Activated CD4-positive, alpha-beta T cell treated with anti-CD3 and anti-CD28 coated beads for 1 hour (primary cell): ENCODE measurements around the gene PKNOX2.
"Not testable (repeated sequence)": the region's sequence is repeated elsewhere in the genome, so short reads cannot be mapped to it uniquely, and the experiment has no call there.

ENCODE experiments used
- DNase-seq: peaks from one replicate; pipeline ENCODE4 v3.0.0-alpha.2; 2020

The PKNOX2 gene

GRCh38 chr11:125210066-125210465 is 45.5 kb downstream of the PKNOX2 start:
- no peak for DNase-seq

DNA sequence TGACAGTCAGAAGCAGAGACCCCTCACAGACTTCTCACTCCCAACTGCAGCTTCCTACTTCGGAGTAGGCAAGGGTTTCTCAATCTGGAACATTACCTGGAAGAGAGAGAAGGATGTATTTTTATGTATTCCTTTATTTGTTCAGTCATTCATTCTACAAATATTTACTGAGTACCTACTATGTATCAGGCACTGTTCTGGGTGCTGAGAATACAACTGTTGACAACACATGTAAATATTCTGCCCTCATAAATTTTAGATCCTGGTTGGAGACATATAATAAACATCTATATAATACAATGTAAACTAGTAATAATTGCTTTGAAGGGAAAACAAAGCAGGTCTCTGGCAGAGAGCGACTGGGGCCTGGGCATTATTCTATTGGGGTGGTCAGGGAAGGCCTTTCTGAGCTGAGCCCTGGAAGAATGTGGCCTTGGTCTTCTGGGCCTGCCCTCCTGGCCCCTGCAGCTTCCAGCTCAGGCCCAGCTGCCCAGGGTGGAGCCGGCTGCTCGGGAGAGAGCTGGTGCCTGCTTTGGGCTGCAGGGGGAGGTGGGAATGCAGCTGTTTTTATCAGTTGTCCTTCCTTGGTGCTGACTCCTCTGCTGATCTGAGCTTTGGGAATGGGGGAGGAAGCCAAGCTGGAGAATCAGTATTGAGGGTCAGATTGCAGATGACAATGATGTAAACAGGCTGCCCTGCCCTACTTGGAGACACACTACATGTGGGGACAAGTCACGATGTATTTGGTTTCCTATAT is 46.8 kb downstream of the PKNOX2 start:
- DNase-seq = no peak

DNA sequence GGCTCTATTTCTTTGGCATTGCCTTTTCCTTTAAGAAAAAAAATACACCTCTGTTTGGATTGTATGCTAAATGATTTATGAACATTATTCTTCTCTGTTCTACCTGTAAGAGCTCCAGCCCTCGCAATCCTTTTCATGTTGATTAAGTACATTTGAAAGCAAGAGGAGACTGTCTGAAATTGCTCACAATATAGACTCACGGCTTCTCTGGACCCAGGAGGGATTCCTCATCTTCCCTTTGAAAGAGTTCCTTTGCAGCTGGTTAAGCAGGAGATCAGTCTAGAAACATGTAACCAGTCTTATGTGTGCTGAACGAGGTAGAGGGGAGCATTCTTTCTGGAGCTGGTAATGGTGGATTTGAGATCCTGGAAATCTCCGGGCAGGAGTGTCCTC is 47.4 kb downstream of the PKNOX2 start:
- DNase-seq = no peak

DNA sequence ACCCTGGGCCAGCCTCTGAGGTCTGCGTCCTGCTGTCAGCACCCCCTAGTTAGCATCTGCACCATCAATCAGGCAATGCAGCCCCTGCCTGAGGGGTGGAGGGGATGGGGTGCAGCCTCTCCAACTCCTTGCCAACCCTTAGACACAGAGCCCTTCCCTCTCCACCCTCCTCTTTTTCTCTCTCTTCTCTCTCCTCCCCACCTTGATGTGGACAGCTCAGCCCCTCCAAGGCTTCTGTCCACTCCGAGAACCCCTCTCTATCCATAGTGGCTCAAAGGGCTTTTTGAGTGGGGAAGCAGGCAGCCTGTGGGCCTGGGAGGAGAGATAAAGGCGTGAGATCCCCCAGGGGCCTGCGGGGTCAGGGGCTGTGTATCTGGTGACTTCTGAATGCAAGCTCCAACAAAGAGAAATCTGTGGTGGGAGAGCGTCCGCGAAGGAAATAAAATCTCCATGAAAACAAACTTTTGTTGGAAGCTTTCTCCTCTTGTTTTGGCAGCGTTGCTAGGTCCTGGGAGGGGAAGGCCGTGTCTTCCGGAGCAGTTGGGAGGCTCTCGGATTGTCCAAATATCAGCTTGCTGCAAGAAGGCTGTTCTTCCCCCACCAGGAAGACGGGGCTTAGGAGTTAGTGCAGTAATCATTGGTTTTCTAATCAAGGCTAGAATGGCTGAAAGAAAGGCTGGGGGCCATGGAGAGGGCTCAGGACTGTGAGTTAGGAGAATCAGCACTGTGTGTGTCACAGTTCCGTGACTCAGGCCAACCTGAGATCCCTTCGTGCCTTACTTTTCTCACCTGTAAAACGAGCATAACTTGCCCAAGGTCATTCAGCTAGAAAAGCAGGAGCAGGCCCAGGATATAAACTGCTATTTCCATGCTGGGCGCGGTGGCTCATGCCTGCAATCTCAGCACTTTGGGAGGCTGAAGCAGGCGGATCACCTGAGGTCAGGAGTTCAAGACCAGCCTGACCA is 50.3 kb downstream of the PKNOX2 start:
- no peak for DNase-seq

GRCh38 chr11:125215976-125216375 is 51.4 kb downstream of the PKNOX2 start:
- DNase-seq = no peak

DNA sequence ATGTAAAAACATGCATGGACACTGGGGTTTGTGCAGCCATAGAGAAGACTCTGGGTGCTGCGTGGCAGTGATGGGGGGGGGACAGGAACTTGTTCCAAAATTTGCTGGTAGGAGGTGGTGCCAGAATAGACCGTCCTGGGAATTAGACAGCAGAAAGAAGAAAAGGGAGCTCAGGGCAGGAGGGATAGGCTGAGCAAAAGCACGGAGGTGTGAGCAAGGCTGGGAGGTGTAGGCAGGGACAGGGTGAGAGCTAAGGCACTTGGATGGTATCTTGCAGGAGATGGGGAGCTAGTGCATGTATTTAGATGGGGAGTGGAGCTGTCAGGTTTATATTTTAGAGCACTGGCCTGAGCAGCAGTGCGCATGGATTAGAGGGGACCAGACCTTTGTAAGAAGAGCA is 53.8 kb downstream of the PKNOX2 start:
- DNase-seq = no peak

DNA sequence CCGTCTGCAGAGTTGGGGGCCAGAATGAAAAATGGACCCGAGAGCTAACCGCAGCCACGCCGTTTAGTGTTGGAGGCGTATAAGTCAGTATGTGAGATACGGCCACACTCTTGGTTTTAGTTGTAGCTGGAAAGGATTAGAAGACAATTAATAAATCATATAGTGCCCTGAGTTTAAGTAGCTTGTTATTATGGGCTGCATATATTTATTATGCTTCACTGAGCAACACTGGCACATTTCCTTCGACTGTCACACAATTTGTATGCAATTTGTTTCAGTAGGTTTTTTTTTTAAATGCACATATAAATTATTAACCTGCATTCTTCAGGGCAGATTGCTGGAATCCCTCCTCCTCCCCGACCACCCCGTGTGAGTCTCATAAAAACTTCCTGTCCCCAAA is 56.9 kb downstream of the PKNOX2 start:
- no peak for DNase-seq

GRCh38 chr11:125222494-125222893 is 57.9 kb downstream of the PKNOX2 start:
- no peak for DNase-seq

- DNase-seq = not testable (repeated sequence)
Measured at GRCh38 chr11:125223161-125223560, 58.6 kb downstream of the PKNOX2 start.

- DNase-seq = no peak
Measured at GRCh38 chr11:125223901-125224361, 59.4 kb downstream of the PKNOX2 start.

- DNase-seq = no peak
Measured at GRCh38 chr11:125224391-125225021, 60.0 kb downstream of the PKNOX2 start.

GRCh38 chr11:125225401-125225800 is 60.9 kb downstream of the PKNOX2 start:
- DNase-seq = no peak

DNA sequence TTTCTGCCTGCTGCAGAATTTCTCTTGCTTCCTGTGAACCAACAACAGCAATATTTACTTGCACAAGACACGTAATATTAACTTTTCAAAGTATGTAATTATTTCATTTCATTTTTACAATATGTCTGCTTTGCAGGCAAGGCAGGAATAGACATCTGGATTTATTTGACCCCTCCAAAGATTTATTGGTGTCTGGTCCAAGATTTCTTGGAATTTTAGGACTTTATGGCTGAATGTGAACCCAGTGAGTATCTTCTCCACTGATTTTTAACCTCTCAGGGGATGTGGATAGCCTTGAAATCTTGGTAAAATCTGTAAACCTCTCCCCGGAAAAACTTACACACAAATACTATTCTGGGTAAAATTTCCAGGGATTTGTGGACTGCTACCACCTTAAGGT is 61.5 kb downstream of the PKNOX2 start:
- no peak for DNase-seq

DNA sequence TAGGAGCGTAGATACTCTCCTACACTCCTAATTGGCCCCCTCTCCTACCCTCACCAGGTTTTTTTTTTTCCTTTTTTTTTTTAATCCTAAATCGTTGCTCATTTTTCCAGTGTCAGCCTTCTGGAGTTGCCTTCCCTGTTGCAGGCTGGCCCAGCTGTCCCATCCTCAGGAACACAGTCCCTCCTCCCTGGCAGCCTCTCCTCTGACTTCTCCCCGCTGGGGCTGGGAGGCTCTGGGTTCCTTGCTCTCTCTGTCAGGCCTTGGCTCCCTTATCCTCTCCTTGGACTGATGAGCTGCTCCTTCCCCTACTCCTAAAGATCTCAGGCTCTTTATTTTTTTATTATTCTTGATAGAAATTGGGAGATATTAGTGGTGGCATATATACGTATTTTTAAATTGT is 62.2 kb downstream of the PKNOX2 start:
- no peak for DNase-seq

- no peak for DNase-seq
Measured at GRCh38 chr11:125227151-125227550, 62.6 kb downstream of the PKNOX2 start.

DNA sequence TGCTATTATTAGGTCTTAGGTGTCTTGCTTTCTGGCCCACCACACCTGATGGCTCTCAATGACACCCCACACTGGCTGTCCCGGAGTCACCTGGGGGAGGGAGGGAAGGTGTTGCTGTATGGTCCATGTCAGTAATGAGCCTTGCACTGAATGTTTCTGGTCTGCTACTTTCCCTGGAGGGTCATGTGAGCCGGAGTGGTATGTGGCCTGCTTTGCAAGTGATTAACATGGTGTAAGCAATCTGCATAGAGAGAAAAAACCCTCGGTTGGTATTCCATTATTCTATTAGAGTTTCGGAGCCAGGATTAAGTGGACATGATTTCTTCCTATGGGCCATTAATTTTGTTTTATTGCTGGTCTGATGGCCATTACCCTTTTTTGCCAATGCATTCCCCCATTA is 63.9 kb downstream of the PKNOX2 start:
- DNase-seq = no peak

DNA sequence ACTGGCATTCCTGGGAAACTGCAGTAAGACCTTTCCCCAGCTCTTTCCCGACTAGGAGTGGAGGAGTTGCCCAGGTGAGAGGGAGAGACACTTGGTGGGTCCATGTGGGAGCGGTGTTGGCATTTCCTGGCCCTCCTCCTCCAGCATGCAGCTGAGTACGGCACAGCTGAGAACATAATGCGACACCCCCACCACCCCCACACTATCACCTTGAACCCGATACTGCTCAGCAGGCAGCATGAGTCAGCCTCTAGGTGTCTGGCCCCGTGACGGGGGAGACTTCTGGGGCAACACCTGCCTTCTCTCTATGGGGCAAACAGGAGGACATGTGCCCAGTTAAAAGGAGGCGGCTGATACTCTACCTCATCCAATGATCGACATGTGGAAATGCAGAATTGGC is 64.4 kb downstream of the PKNOX2 start:
- DNase-seq = no peak

DNA sequence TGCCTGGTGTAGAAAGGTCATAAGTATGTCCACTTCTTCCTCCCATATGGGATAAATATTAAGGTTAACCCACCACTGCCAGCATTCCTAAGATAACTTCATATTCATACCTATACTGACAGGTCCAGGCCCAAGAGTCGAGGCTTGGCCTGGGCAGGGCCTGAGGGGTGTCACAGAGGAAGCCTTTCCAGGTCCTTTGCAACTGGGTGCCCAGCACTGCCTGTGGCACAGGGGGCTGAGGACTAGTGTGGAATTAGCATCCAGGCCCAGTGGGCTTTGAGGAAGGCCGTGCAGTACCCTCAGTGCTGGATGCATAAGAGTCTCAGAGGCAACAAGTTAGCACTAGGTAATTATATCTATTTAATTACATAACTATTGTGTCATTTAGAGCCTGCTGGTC is 65.4 kb downstream of the PKNOX2 start:
- no peak for DNase-seq

DNA sequence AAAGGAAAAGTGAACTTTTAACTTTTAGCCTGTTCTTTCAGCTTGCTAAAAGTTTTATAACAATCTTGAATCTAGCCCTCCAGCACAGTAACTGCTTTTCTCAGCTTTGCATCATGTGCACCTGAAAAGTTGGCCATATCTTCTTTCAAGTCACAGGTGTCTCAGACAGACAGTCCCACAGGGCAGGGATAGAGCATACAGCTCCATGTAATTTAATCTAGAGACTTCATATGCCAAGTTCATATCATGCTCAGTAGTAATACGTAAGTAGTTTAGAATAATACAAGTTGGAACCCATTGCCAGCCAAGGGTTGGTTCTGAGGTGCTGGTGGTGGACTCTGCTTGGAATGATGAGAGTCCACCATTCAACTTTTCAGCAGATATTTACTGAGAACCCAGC is 68.6 kb downstream of the PKNOX2 start:
- no peak for DNase-seq

DNA sequence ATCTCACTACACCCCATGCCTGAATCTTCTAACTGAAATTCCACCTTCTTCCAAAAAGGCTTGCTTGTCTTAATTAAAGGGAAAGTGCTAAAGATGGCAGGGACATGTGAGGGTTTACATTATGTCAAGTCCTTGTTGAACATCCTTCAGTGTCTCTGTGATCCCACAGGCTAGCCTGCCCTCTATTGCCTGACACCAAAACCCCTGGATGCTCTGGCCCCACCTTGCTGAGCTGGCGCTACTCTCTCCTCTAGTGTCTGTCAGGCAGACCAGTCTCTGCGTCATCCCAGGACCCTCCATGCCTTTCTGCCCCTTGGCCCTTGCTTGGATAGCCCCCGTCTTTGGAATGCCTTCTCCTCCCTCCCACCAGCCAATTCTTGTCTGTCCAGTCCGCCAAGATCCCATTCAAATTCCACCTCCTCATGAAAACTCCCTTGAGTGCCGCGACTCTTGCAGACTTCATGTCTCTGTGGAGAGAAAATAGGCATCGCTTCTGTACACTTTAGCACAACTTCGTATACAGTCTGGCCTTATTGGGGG is 69.3 kb downstream of the PKNOX2 start:
- DNase-seq = no peak

GRCh38 chr11:125235071-125235471 is 70.5 kb downstream of the PKNOX2 start:
- DNase-seq = no peak

DNA sequence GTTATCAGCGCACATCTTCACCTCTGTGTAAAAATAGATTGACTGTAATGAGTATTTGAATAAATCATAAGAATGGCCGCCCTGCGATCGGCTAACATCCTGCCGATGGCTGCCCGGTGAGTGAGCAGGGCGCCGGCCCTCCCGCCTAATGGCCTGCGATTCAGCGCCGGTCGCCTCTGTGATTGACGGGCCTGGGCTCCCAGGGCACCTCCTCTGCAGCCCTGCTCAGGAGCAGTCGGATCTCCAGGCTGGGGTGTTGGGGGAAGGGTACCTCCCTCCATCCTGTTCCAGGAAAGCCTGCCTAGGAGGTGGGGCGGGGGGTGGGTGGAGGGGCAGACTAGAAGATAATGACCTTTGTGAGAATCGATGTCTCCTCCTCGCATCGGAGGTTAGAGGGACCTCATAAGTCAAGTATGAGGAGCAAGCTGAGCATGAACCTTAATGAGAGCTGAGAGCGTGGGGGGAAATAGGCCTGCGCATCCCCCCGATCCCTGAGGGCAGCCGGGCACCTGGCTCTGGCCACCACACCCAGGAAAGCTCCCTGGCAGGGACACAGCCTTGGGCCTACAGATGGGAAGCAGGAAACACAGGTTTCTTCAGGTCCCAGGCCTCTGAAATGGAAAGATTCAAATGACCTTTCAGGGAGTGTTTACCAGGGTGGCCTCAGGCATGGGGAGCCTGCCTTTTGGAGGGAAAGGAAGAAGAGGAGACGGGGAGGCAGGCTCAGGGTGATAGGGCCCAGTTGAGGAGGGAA is 71.7 kb downstream of the PKNOX2 start:
- no peak for DNase-seq
